Glutamatergic neuron (in vitro differentiated cells): ENCODE results near the gene VPS52. TPM values are rescaled to one million over a fixed set of nuclear protein-coding genes. Genes with fewer than 3 reads are reported as not detected.
A peak's percentile ranks its signal among the peaks of the same experiment; 100 is the strongest.
"Not testable (repeated sequence)": the region's sequence is repeated elsewhere in the genome, so short reads cannot be mapped to it uniquely, and the experiment has no call there.

ENCODE experiments used
- DNase-seq: peaks from one replicate; pipeline ENCODE4 v3.0.0; 2022
- H3K27ac Mint-ChIP-seq: one replicate; pipeline ENCODE4 v1.8.0; 2020; ENCODE audit warnings: mild to moderate bottlenecking, mixed read lengths, inconsistent platforms; ENCODE audit not compliant: unreplicated experiment
- H3K27me3 Mint-ChIP-seq: one replicate; pipeline ENCODE4 v1.8.0; 2020; ENCODE audit warnings: mild to moderate bottlenecking, moderate library complexity, mixed read lengths, inconsistent platforms; ENCODE audit not compliant: unreplicated experiment
- H3K36me3 Mint-ChIP-seq: one replicate; pipeline ENCODE4 v1.8.0; 2020; ENCODE audit warnings: mild to moderate bottlenecking, mixed read lengths, inconsistent platforms; ENCODE audit not compliant: unreplicated experiment
- H3K4me1 Mint-ChIP-seq: one replicate; pipeline ENCODE4 v1.8.0; 2020; ENCODE audit warnings: mild to moderate bottlenecking, low read depth, mixed read lengths, inconsistent platforms; ENCODE audit not compliant: unreplicated experiment
- H3K4me3 Mint-ChIP-seq: one replicate; pipeline ENCODE4 v1.8.0; 2020; ENCODE audit warnings: mild to moderate bottlenecking, mixed read lengths, inconsistent platforms; ENCODE audit not compliant: unreplicated experiment
- H3K9me3 Mint-ChIP-seq: one replicate; pipeline ENCODE4 v1.8.0; 2020; ENCODE audit warnings: mild to moderate bottlenecking, moderate library complexity, mixed read lengths, inconsistent platforms; ENCODE audit not compliant: unreplicated experiment
- total RNA-seq: library from RNA; stranded (reverse); fragmentation: NEBNext Ultra II Directional; extraction: Animal tissue kit (Norgen Biotek cat#: 25700); gene quantifications from one replicate; pipeline ENCODE4 v1.2.1, GENCODE V29; 2021; ENCODE audit not compliant: unreplicated experiment
- TF ChIP-seq, protein P1 (sequence below): fragments of 200-600 bp; sonication (generic); IDR thresholded peaks from one replicate; pipeline ENCODE4 v1.5.0; 2021; ENCODE audit not compliant: partially characterized antibody, unreplicated experiment

The VPS52 gene
- total RNA-seq, 1 donor from 2014 or later: 50.9 TPM

GRCh38 chr6:33237741-33238140 lies 33.9 kb downstream of the VPS52 start:
- H3K9me3 Mint-ChIP-seq: peaks cover 8% of the 10 kb centered on the region
- no peaks in the 10 kb centered on the region for H3K36me3 Mint-ChIP-seq
- peaks cover 16% of the 10 kb centered on the region for H3K4me1 Mint-ChIP-seq

GRCh38 chr6:33236852-33237251 lies 34.8 kb downstream of the VPS52 start:
- Mint-ChIP-seq H3K4me1 (peaks cover 16% of the 10 kb centered on the region), H3K36me3 (no peaks in the 10 kb centered on the region), H3K27me3 (peaks cover 12% of the 10 kb centered on the region), H3K4me3 (no peak overlapping the region), H3K9me3 (peaks cover 8% of the 10 kb centered on the region), H3K27ac (no peak overlapping the region)
- DNase-seq: no peak
- TF ChIP-seq, protein P1, sequence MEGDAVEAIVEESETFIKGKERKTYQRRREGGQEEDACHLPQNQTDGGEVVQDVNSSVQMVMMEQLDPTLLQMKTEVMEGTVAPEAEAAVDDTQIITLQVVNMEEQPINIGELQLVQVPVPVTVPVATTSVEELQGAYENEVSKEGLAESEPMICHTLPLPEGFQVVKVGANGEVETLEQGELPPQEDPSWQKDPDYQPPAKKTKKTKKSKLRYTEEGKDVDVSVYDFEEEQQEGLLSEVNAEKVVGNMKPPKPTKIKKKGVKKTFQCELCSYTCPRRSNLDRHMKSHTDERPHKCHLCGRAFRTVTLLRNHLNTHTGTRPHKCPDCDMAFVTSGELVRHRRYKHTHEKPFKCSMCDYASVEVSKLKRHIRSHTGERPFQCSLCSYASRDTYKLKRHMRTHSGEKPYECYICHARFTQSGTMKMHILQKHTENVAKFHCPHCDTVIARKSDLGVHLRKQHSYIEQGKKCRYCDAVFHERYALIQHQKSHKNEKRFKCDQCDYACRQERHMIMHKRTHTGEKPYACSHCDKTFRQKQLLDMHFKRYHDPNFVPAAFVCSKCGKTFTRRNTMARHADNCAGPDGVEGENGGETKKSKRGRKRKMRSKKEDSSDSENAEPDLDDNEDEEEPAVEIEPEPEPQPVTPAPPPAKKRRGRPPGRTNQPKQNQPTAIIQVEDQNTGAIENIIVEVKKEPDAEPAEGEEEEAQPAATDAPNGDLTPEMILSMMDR: no peak

More at GRCh38 chr6:33237741-33238140, 33.9 kb downstream of the VPS52 start:
- no peak for DNase-seq
- TF ChIP-seq, protein P1: no peak
- Mint-ChIP-seq H3K4me3 (no peak overlapping the region), H3K27ac (no peak overlapping the region), H3K27me3 (peaks cover 17% of the 10 kb centered on the region)

DNA sequence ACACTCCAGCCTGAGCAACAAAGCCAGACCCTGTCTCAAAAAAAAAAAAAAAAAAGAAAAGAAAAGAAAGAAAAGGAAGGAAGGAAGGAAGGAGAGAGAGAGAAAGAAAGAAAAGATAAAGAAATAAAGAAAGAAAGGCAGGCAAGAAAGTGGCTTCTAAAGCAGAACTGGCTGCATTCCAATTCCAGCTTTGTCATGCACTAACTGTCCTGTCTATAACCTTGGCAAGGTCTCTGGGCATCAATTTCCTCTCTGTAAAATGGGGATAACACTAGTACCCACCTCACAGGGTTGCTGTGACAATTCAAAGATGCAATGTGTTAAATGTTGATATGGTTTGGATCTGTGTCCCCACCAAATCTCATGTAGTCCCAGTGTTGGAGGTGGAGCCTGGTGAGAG lies 35.3 kb downstream of the VPS52 start:
- TF ChIP-seq, protein P1: no peak
- Mint-ChIP-seq H3K36me3 (no peaks in the 10 kb centered on the region), H3K27ac (no peak overlapping the region), H3K27me3 (peaks cover 12% of the 10 kb centered on the region), H3K4me3 (no peak overlapping the region), H3K4me1 (peaks cover 18% of the 10 kb centered on the region), H3K9me3 (peaks cover 8% of the 10 kb centered on the region)
- no peak for DNase-seq

DNA sequence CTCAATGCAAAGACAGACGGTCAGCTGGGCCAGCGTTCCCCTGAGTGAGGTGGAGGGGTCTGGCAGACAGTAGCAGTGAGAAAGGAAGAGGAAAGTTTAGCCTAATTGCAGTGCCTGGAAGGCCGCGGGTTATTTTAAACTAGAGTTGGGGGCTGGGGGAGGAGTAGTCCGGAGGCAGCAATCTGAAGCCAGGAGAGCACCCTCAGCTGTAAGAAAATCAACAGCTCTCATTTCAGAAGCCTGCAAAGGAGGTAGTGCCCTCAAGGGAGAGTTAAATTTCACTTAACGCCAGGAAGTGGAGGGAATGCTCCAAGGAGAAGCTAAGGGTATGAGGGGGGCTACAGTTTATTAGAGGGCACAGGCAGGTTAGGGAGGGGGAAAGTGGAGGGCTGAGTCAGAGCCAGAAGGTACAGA lies 36.4 kb downstream of the VPS52 start:
- Mint-ChIP-seq H3K4me1 (peaks cover 19% of the 10 kb centered on the region), H3K27ac (peak overlapping the region; percentile 67), H3K27me3 (peaks cover 7% of the 10 kb centered on the region), H3K36me3 (no peaks in the 10 kb centered on the region), H3K9me3 (peaks cover 8% of the 10 kb centered on the region), H3K4me3 (peak overlapping the region; percentile 74)
- DNase-seq: peak; percentile 38
- TF ChIP-seq, protein P1: no peak

DNA sequence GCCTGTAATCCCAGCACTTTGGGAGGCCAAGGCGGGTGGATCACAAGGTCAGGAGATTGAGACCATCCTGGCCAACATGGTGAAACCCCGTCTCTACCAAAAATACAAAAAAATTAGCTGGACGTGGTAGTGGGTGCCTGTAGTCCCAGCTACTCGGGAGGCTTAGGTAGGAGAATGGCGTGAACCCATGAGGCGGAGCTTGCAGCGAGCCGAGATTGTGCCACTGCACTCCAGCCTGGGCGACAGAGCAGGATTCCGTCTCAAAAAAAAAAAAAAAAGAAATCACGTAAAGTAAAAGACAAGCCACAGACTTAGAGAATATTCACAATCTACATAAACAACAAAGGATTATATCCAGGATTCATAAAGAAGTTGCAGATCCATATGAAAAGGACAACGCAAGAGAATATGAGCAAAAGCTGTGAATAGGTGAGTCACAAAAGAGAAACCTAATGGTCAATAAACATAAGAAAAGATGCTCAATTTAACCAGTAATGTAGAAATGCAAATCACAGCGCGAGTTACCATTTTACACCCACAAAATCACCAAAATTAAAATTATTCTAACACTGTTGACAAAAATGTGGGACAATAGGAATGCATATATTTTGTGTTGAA lies 45.1 kb downstream of the VPS52 start:
- H3K4me1 Mint-ChIP-seq, H3K4me3 Mint-ChIP-seq, H3K36me3 Mint-ChIP-seq, H3K27ac Mint-ChIP-seq, H3K9me3 Mint-ChIP-seq, DNase-seq, H3K27me3 Mint-ChIP-seq: not testable (repeated sequence)
